Left lung (tissue), 14 donors: Measurements from ENCODE around the gene CSNK1E. TPM values are rescaled to one million over a fixed set of nuclear protein-coding genes. Genes with fewer than 3 reads are reported as not detected.
"Not testable (repeated sequence)": the region's sequence is repeated elsewhere in the genome, so short reads cannot be mapped to it uniquely, and the experiment has no call there.

ENCODE experiments used
- ATAC-seq: fragments of 200-7000 bp; cut with Tn5 transposase; one replicate; pipeline ENCODE4 v1.9.1; 2020; ENCODE audit warnings: moderate library complexity
- DNase-seq, 4 donors: peaks; one replicate each; pipeline ENCODE4 v3.0.0-alpha.2; 2013 to 2020
- H3K27ac ChIP-seq, 2 donors: fragments of 200-600 bp; sonication (generic) in 1 of 2; one replicate each; pipeline versions ENCODE4 v1.5.0 to v1.8.0; 2020 to 2021
- H3K27me3 ChIP-seq, 2 donors: fragments of 200-600 bp; sonication (generic) in 1 of 2; one replicate each; pipeline versions ENCODE4 v1.5.0 to v1.8.0; 2020 to 2021
- H3K36me3 ChIP-seq, 2 donors: fragments of 200-600 bp; sonication (generic) in 1 of 2; one replicate each; pipeline versions ENCODE4 v1.5.0 to v1.8.0; 2020 to 2021
- H3K4me1 ChIP-seq, 2 donors: fragments of 200-600 bp; one replicate each; pipeline ENCODE4 v1.8.0; 2021
- H3K4me3 ChIP-seq, 2 donors: fragments of 200-600 bp; sonication (generic) in 1 of 2; one replicate each; pipeline versions ENCODE4 v1.5.0 to v1.8.0; 2020 to 2021; ENCODE audit warnings: mild to moderate bottlenecking in 1 of 2
- H3K9me3 ChIP-seq, 2 donors: fragments of 200-600 bp; sonication (generic) in 1 of 2; one replicate each; pipeline versions ENCODE4 v1.5.0 to v1.8.0; 2020 to 2021
- intact Hi-C, 2 donors: fragments of 100-400 bp; cut with DNase I; formaldehyde crosslinking; loops; one replicate each; pipeline versions ENCODE4 v1.11.2 to v1.14.2; 2022
- long read RNA-seq, 12 donors: library from polyadenylated mRNA in 2 of 12; unstranded in 2 of 12; transcript quantifications; one replicate each; pipeline ENCODE4 v2.0.0 and lab custom pipeline, GENCODE V29; 2019 to 2026
- polyA plus RNA-seq, 6 donors: library from polyadenylated mRNA; unstranded; fragments of 120-200 nt; gene quantifications; one replicate each; pipeline ENCODE4 v1.2.1, GENCODE V29; 2013; ENCODE audit not compliant: insufficient read length in 6 of 6
- total RNA-seq, 2 donors: library from RNA; stranded (reverse); fragmentation: NEBNext Ultra II Directional; extraction: Animal tissue kit (Norgen Biotek cat#: 25700); gene quantifications; one replicate each; pipeline ENCODE4 v1.2.1, GENCODE V29; 2021
- TF ChIP-seq, protein P1 (sequence below), 2 donors: fragments of 200-600 bp; sonication (generic) in 1 of 2; IDR thresholded peaks; one replicate each; pipeline versions ENCODE4 v1.5.0 to v1.8.0; 2021; ENCODE audit warnings: antibody characterized with exemption in 2 of 2
- donor health status: DM: no; HTN: yes; CAD: no.
- donor health status: DM: no; HTN: no; CAD: no.

Gene CSNK1E
- 100 to 1,000 TPM in 1 of 2 donors, 10 to 100 TPM in 1; 95.3 to 123 TPM for total RNA-seq
- 100 to 1,000 TPM; 161 to 209 (median 192) TPM for polyA plus RNA-seq
- long read RNA-seq, donor 1, transcript CSNK1E-204 (10 exons, 1,580 nt) = minor isoform, 7 of 54 reads
- long read RNA-seq, donor 1, transcript CSNK1E-203 (11 exons, 2,791 nt) = major isoform, 22 of 54 reads
- long read RNA-seq, donor 1, partial matches to known transcripts = 18 of 54 reads
- long read RNA-seq, donor 1, other reads (novel, unspliced or antisense) = 0 of 54 reads
- long read RNA-seq, donor 2, transcript CSNK1E-203 (11 exons, 2,791 nt) = major isoform, 23 of 38 reads
- long read RNA-seq, donor 2, partial matches to known transcripts = 5 of 38 reads
- long read RNA-seq, donor 2, other reads (novel, unspliced or antisense) = 0 of 38 reads
- long read RNA-seq, donor 3, transcript CSNK1E-203 (11 exons, 2,791 nt) = major isoform, 22 of 26 reads
- long read RNA-seq, donor 3, partial matches to known transcripts = 0 of 26 reads
- long read RNA-seq, donor 3, other reads (novel, unspliced or antisense) = 0 of 26 reads
- long read RNA-seq, donor 4, partial matches to known transcripts = 1 of 4 reads
- long read RNA-seq, donor 4, other reads (novel, unspliced or antisense) = 1 of 4 reads
- long read RNA-seq, donor 5, transcript CSNK1E-203 (11 exons, 2,791 nt) = major isoform, 17 of 38 reads
- long read RNA-seq, donor 5, transcript CSNK1E-204 (10 exons, 1,580 nt) = minor isoform, 5 of 38 reads
- long read RNA-seq, donor 5, partial matches to known transcripts = 11 of 38 reads
- long read RNA-seq, donor 5, other reads (novel, unspliced or antisense) = 0 of 38 reads
- long read RNA-seq, donor 6, transcript CSNK1E-203 (11 exons, 2,791 nt) = major isoform, 16 of 24 reads
- long read RNA-seq, donor 6, partial matches to known transcripts = 5 of 24 reads
- long read RNA-seq, donor 6, other reads (novel, unspliced or antisense) = 0 of 24 reads
- long read RNA-seq, donor 7, transcript CSNK1E-203 (11 exons, 2,791 nt) = major isoform, 17 of 24 reads
- long read RNA-seq, donor 7, partial matches to known transcripts = 5 of 24 reads
- long read RNA-seq, donor 7, other reads (novel, unspliced or antisense) = 0 of 24 reads
- long read RNA-seq, donor 8, transcript CSNK1E-203 (11 exons, 2,791 nt) = major isoform, 31 of 41 reads
- long read RNA-seq, donor 8, transcript CSNK1E-204 (10 exons, 1,580 nt) = minor isoform, 5 of 41 reads
- long read RNA-seq, donor 8, partial matches to known transcripts = 0 of 41 reads
- long read RNA-seq, donor 8, other reads (novel, unspliced or antisense) = 0 of 41 reads
- long read RNA-seq, donor 9 = 0 reads
- long read RNA-seq, donor 10, partial matches to known transcripts = 2 of 7 reads
- long read RNA-seq, donor 10, other reads (novel, unspliced or antisense) = 3 of 7 reads
- long read RNA-seq, donor 11, transcript CSNK1E-203 (11 exons, 2,791 nt) = major isoform, 32 of 54 reads
- long read RNA-seq, donor 11, transcript CSNK1E-204 (10 exons, 1,580 nt) = minor isoform, 6 of 54 reads
- long read RNA-seq, donor 11, partial matches to known transcripts = 13 of 54 reads
- long read RNA-seq, donor 11, other reads (novel, unspliced or antisense) = 0 of 54 reads
- long read RNA-seq, donor 12, transcript CSNK1E-203 (11 exons, 2,791 nt) = major isoform, 14 of 39 reads
- long read RNA-seq, donor 12, partial matches to known transcripts = 19 of 39 reads
- long read RNA-seq, donor 12, other reads (novel, unspliced or antisense) = 0 of 39 reads

DNA sequence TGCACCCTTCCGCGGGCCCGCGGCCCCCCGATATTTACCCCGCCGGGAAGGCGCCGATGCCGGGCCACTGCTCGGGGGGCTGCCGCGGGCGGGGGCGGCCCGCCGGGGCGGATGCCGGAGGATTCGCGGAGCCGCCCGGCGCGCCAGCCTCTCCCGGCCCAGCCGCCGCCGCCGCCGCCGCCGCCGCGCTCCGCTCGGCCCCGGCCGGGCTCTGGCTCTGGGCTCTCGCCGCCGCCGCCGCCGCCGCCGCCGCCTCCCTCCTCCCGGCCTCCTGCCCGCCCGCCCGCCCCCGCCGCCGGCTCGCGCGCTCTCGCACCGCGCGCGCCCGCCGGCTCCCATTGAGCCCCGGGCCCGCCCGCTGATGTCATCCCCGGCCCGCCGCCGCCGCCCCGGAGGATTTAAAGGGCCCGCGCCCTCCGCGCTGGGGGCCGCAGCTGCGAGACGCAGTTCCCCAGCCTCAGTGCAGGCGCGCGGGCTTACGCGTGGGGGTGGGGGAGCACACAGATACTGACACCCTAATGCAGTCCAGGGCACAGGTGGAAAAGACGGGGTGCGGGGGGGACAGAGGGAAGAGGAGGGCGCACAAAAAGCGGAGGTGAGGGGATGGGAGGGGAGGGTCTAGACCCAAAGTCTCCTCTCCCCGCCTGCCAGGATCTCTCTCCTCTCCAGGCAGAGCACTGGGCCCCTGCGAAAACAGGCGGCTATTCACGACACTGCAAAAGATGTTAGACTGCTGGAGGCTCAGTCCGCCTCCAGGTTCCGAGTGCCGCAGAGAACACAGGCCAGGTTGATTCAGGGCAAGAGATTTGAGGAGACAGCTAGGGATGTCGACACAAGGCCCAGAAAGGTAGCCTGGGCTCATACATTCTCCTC lies at the start of gene CSNK1E:
Gene CSNK1E (minus strand): TSS at position 312 of the 873 bp plus-strand sequence. CDS start 3,276 bp downstream, outside the sequence.
- intact Hi-C loops = no loop called here
- ATAC-seq (peak; percentile 79), DNase-seq (peak; percentile 61 to 94 (median 76))
- peak within 1 kb of the TSS; percentile 90 to 97 for H3K27ac ChIP-seq
- peaks cover 0 to 6% of the 10 kb centered on the region in 2 donors for H3K36me3 ChIP-seq
- no peaks in the 10 kb centered on the region for H3K9me3 ChIP-seq
- H3K4me1 ChIP-seq = peaks cover 25 to 54% of the 10 kb centered on the region in 2 donors
- H3K4me3 ChIP-seq = peak within 1 kb of the TSS; percentile 54 to 70
- peaks cover 0 to 9% of the 10 kb centered on the region in 2 donors for H3K27me3 ChIP-seq
- TF ChIP-seq, protein P1, sequence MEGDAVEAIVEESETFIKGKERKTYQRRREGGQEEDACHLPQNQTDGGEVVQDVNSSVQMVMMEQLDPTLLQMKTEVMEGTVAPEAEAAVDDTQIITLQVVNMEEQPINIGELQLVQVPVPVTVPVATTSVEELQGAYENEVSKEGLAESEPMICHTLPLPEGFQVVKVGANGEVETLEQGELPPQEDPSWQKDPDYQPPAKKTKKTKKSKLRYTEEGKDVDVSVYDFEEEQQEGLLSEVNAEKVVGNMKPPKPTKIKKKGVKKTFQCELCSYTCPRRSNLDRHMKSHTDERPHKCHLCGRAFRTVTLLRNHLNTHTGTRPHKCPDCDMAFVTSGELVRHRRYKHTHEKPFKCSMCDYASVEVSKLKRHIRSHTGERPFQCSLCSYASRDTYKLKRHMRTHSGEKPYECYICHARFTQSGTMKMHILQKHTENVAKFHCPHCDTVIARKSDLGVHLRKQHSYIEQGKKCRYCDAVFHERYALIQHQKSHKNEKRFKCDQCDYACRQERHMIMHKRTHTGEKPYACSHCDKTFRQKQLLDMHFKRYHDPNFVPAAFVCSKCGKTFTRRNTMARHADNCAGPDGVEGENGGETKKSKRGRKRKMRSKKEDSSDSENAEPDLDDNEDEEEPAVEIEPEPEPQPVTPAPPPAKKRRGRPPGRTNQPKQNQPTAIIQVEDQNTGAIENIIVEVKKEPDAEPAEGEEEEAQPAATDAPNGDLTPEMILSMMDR (IDR thresholded peaks at IDR 0.05) = no peak

DNA sequence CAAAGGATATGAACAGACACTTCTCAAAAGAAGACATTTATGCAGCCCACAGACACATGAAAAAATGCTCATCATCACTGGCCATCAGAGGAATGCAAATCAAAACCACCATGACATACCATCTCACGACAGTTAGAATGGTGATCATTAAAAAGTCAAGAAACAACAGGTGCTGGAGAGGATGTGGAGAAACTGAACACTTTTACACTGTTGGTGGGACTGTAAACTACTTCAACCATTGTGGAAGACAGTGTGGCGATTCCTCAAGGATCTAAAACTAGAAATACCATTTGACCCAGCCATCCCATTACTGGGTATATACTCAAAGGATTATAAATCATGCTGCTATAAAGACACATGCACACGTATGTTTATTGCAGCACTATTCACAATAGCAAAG lies 48.6 kb upstream of the CSNK1E start:
- H3K36me3 ChIP-seq, H3K27ac ChIP-seq, intact Hi-C loops, H3K4me3 ChIP-seq, H3K27me3 ChIP-seq, DNase-seq, ATAC-seq, H3K4me1 ChIP-seq, H3K9me3 ChIP-seq: not testable (repeated sequence)

- H3K4me1 ChIP-seq, DNase-seq, H3K27me3 ChIP-seq, H3K4me3 ChIP-seq, H3K36me3 ChIP-seq, ATAC-seq, H3K9me3 ChIP-seq, intact Hi-C loops, H3K27ac ChIP-seq: not testable (repeated sequence)
Measured at GRCh38 chr22:38365174-38365573, 47.9 kb upstream of the CSNK1E start.

GRCh38 chr22:38360560-38360959 lies 43.3 kb upstream of the CSNK1E start:
- H3K4me3 ChIP-seq, H3K27me3 ChIP-seq, intact Hi-C loops, ATAC-seq, DNase-seq, H3K9me3 ChIP-seq, H3K36me3 ChIP-seq, H3K4me1 ChIP-seq: not testable (repeated sequence)
- H3K27ac ChIP-seq = peak overlapping the region in 1 of 2 donors; percentile 23

DNA sequence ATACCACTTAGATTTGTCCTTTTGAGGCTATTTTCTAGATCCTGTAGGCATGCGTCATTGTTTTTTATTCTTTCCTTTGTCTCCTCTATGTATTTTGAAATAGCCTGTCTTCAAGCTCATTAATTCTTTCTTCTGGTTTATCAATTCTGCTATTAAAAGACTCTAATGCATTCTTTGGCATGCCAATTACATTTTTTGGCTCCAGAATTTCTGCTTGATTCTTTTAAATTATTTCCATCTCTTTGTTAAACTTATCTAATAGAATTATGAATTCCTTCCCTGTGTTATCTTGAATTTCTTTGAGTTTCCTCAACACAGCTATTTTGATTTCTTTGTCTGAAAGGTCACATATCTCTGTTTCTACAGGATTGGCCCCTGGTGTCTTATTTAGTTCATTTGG lies 42.6 kb upstream of the CSNK1E start:
- not testable (repeated sequence) for ATAC-seq, DNase-seq, H3K4me3 ChIP-seq, H3K9me3 ChIP-seq, H3K27ac ChIP-seq, H3K4me1 ChIP-seq, H3K27me3 ChIP-seq
- peaks cover 0 to 11% of the 10 kb centered on the region in 2 donors for H3K36me3 ChIP-seq
- intact Hi-C loops = loop anchor here in 1 of 2 donors (10.0 kb wide), 1 partner anchor 245 kb away; the partner anchor contains the start of gene BAIAP2L2

GRCh38 chr22:38357971-38358370 lies 40.7 kb upstream of the CSNK1E start:
- intact Hi-C loops = loop anchor here in 1 of 2 donors (10.0 kb wide), 1 partner anchor 243 kb away; the partner anchor contains the start of gene BAIAP2L2
- ATAC-seq, H3K4me1 ChIP-seq, DNase-seq, H3K9me3 ChIP-seq, H3K4me3 ChIP-seq, H3K27ac ChIP-seq, H3K27me3 ChIP-seq: not testable (repeated sequence)
- peaks cover 0 to 19% of the 10 kb centered on the region in 2 donors for H3K36me3 ChIP-seq
